CD14-positive monocyte (primary cell): ENCODE measurements around the gene TYK2. TPM values are rescaled to one million over a fixed set of nuclear protein-coding genes. Genes with fewer than 3 reads are reported as not detected.

ENCODE experiments used
- DNase-seq, 3 donors: peaks; one replicate each; pipeline ENCODE4 v3.0.0-alpha.2; 2011 to 2022
- H2AFZ ChIP-seq: 2 replicates; pipeline ENCODE4 v1.6.0; 2012; ENCODE audit warnings: mild to moderate bottlenecking, low read depth, low read length, inconsistent platforms; ENCODE audit not compliant: insufficient read depth, poor library complexity, severe bottlenecking
- H3K27ac ChIP-seq, 2 donors: 1 replicate in 1 of 2; 2 replicates in 1 of 2; pipeline ENCODE4 v1.5.1; 2012 to 2013; ENCODE audit warnings: low read length in 2 of 2, control low read depth in 1 of 2, inconsistent platforms in 1 of 2, low read depth in 1 of 2, mild to moderate bottlenecking in 1 of 2
- H3K27me3 ChIP-seq, 2 donors: one replicate each; pipeline versions ENCODE4 v1.6.0 to v1.6.1; 2011 to 2013; ENCODE audit warnings: low read length in 2 of 2; ENCODE audit not compliant: control insufficient read depth in 2 of 2, insufficient read depth in 2 of 2
- H3K36me3 ChIP-seq, 2 donors: replicated peaks in 1 of 2; 1 replicate in 1 of 2; 2 replicates in 1 of 2; pipeline versions ENCODE4 v1.5.1 to v1.6.1; 2012 to 2013; ENCODE audit warnings: low read length in 2 of 2, control low read depth in 1 of 2, inconsistent platforms in 1 of 2, mild to moderate bottlenecking in 1 of 2; ENCODE audit not compliant: insufficient read depth in 2 of 2, control insufficient read depth in 1 of 2
- H3K4me1 ChIP-seq, 2 donors: 1 replicate in 1 of 2; 2 replicates in 1 of 2; pipeline versions ENCODE4 v1.5.1 to v1.6.1; 2012 to 2013; ENCODE audit warnings: low read length in 2 of 2, control low read depth in 1 of 2, inconsistent platforms in 1 of 2, mild to moderate bottlenecking in 1 of 2, moderate library complexity in 1 of 2; ENCODE audit not compliant: insufficient read depth in 2 of 2, control insufficient read depth in 1 of 2
- H3K4me2 ChIP-seq: replicated peaks from 2 replicates; pipeline ENCODE3; 2012; ENCODE audit warnings: low read length, moderate library complexity, mild to moderate bottlenecking; ENCODE audit not compliant: poor library complexity, severe bottlenecking; ENCODE audit errors: extremely low read depth
- H3K4me3 ChIP-seq, 3 experiments: fragments of 200-600 bp in 1 of 3; sonication (generic) in 1 of 3; replicated peaks in 1 of 3; 1 replicate in 2 of 3; 2 replicates in 1 of 3; pipeline ENCODE4 v1.5.1; 2011 to 2013; ENCODE audit warnings: low read length in 3 of 3, mild to moderate bottlenecking in 3 of 3, control low read depth in 2 of 3, low read depth in 2 of 3, inconsistent platforms in 1 of 3, moderate library complexity in 1 of 3
- H3K79me2 ChIP-seq: 2 replicates; pipeline ENCODE4 v1.6.0; 2012; ENCODE audit warnings: mild to moderate bottlenecking, control low read depth, inconsistent platforms, low read length, moderate library complexity; ENCODE audit not compliant: insufficient read depth
- H3K9ac ChIP-seq: 2 replicates; pipeline ENCODE4 v1.6.0; 2017; ENCODE audit warnings: low read length, mild to moderate bottlenecking; ENCODE audit not compliant: insufficient read depth, poor library complexity, severe bottlenecking
- H3K9me3 ChIP-seq, 2 donors: replicated peaks in 1 of 2; 1 replicate in 1 of 2; 2 replicates in 1 of 2; pipeline versions ENCODE4 v1.5.1 to v1.6.1; 2012 to 2013; ENCODE audit warnings: low read length in 2 of 2, control low read depth in 1 of 2; ENCODE audit not compliant: control insufficient read depth in 1 of 2, insufficient read depth in 1 of 2
- H4K20me1 ChIP-seq: 2 replicates; pipeline ENCODE4 v1.6.0; 2012; ENCODE audit warnings: mild to moderate bottlenecking, low read length, control low read depth, moderate library complexity; ENCODE audit not compliant: insufficient read depth
- H3K27ac Mint-ChIP-seq, 7 donors: one replicate each; pipeline ENCODE4 v1.8.0; 2020; ENCODE audit warnings: mild to moderate bottlenecking in 7 of 7, mixed read lengths in 7 of 7, moderate library complexity in 6 of 7, inconsistent platforms in 2 of 7
- H3K27me3 Mint-ChIP-seq, 3 donors: one replicate each; pipeline ENCODE4 v1.8.0; 2021 to 2022; ENCODE audit warnings: low read depth in 3 of 3, mild to moderate bottlenecking in 3 of 3, mixed read lengths in 3 of 3, moderate library complexity in 3 of 3, inconsistent platforms in 1 of 3
- H3K36me3 Mint-ChIP-seq, 2 donors: one replicate each; pipeline ENCODE4 v1.8.0; 2020; ENCODE audit warnings: mixed read lengths in 2 of 2, inconsistent platforms in 1 of 2, mild to moderate bottlenecking in 1 of 2
- H3K4me1 Mint-ChIP-seq: one replicate; pipeline ENCODE4 v1.8.0; 2020; ENCODE audit warnings: mild to moderate bottlenecking, mixed read lengths
- H3K4me3 Mint-ChIP-seq, 2 donors: one replicate each; pipeline ENCODE4 v1.8.0; 2020; ENCODE audit warnings: mild to moderate bottlenecking in 2 of 2, mixed read lengths in 2 of 2, moderate library complexity in 1 of 2
- H3K9me3 Mint-ChIP-seq, 7 donors: one replicate each; pipeline ENCODE4 v1.8.0; 2020 to 2022; ENCODE audit warnings: mixed read lengths in 7 of 7, mild to moderate bottlenecking in 6 of 7, moderate library complexity in 6 of 7, inconsistent platforms in 2 of 7
- CTCF ChIP-seq: fragments of 200-600 bp; IDR thresholded peaks from one replicate; pipeline ENCODE4 v1.8.0; 2022; ENCODE audit warnings: antibody characterized with exemption, mild to moderate bottlenecking
- WGBS: methylation state at CpG from one replicate; pipeline ENCODE4 v1.1.5; 2013; ENCODE audit warnings: missing lambda C conversion rate; ENCODE audit not compliant: insufficient coverage; 5-methylcytosine and 5-hydroxymethylcytosine counted together
- intact Hi-C, 2 donors: fragments of 100-400 bp; cut with micrococcal nuclease; formaldehyde crosslinking; loops; one replicate each; pipeline versions ENCODE4 v1.15.0 to v1.15.1; 2023
- polyA plus RNA-seq, 3 donors: library from polyadenylated mRNA; depleted of rRNA in 1 of 3; unstranded in 2 of 3; stranded (reverse) in 1 of 3; fragments of 300-500 nt in 2 of 3; fragments of >200 nt in 1 of 3; fragmentation: Illumina TruSeq in 2 of 3; gene quantifications; 1 replicate in 2 of 3; 2 replicates in 1 of 3; pipeline ENCODE4 v1.2.3, GENCODE V29; 2012 to 2021

TYK2 gene
- polyA plus RNA-seq, 3 donors = 82.9 to 441 (median 113) TPM

- Histone ChIP-seq H3K4me3 (no peak overlapping the region), H4K20me1 (peaks cover 40% of the 10 kb centered on the region), H3K27ac (no peak overlapping the region), H3K36me3 (peaks cover 56 to 84% of the 10 kb centered on the region in 2 donors), H3K4me1 (peaks cover 5 to 6% of the 10 kb centered on the region in 2 donors), H2AFZ (no peak overlapping the region), H3K9me3 (no peaks in the 10 kb centered on the region), H3K9ac (no peak overlapping the region), H3K27me3 (no peaks in the 10 kb centered on the region), H3K4me2 (no peak overlapping the region), H3K79me2 (peaks cover 39% of the 10 kb centered on the region)
- Mint-ChIP-seq H3K27ac (no peak overlapping the region), H3K27me3 (no peaks in the 10 kb centered on the region), H3K4me3 (no peak overlapping the region), H3K9me3 (no peaks in the 10 kb centered on the region), H3K36me3 (peaks cover 66 to 90% of the 10 kb centered on the region in 2 donors), H3K4me1 (peaks cover 4% of the 10 kb centered on the region)
- intact Hi-C loops = no loop called here
- no peak for DNase-seq
- TF ChIP-seq CTCF = no peak
- WGBS = 91% methylated on average over 18 of the region's 26 CpGs
Measured at GRCh38 chr19:10395436-10395835, 15.1 kb upstream of the TYK2 start.

- Histone ChIP-seq H3K4me2 (no peak overlapping the region), H3K79me2 (peaks cover 35% of the 10 kb centered on the region), H4K20me1 (peaks cover 35% of the 10 kb centered on the region), H3K9ac (no peak overlapping the region), H3K4me1 (peaks cover 1 to 2% of the 10 kb centered on the region in 2 donors), H3K27me3 (no peaks in the 10 kb centered on the region), H3K27ac (no peak overlapping the region), H3K9me3 (no peaks in the 10 kb centered on the region), H2AFZ (no peak overlapping the region), H3K4me3 (no peak overlapping the region), H3K36me3 (peaks cover 56 to 82% of the 10 kb centered on the region in 2 donors)
- intact Hi-C loops = no loop called here
- no peak for TF ChIP-seq CTCF
- Mint-ChIP-seq H3K27ac (no peak overlapping the region), H3K4me3 (no peak overlapping the region), H3K9me3 (no peaks in the 10 kb centered on the region), H3K27me3 (no peaks in the 10 kb centered on the region), H3K4me1 (no peaks in the 10 kb centered on the region), H3K36me3 (peaks cover 66 to 90% of the 10 kb centered on the region in 2 donors)
- 100% methylated on average over 6 of the region's 12 CpGs for WGBS
- no peak for DNase-seq
Measured at GRCh38 chr19:10395003-10395402, 14.6 kb upstream of the TYK2 start.
